Measurements from ENCODE around the gene MYPOP. TPM values are rescaled to one million over a fixed set of nuclear protein-coding genes. Genes with fewer than 3 reads are reported as not detected.

MYPOP gene
- total and polyA plus RNA-seq, 9 of the 15 experiments (the other 6 are each of a cell fraction or from before 2014, with no cell fraction given) = 0.32 to 7.6 (median 1.6) TPM

DNA sequence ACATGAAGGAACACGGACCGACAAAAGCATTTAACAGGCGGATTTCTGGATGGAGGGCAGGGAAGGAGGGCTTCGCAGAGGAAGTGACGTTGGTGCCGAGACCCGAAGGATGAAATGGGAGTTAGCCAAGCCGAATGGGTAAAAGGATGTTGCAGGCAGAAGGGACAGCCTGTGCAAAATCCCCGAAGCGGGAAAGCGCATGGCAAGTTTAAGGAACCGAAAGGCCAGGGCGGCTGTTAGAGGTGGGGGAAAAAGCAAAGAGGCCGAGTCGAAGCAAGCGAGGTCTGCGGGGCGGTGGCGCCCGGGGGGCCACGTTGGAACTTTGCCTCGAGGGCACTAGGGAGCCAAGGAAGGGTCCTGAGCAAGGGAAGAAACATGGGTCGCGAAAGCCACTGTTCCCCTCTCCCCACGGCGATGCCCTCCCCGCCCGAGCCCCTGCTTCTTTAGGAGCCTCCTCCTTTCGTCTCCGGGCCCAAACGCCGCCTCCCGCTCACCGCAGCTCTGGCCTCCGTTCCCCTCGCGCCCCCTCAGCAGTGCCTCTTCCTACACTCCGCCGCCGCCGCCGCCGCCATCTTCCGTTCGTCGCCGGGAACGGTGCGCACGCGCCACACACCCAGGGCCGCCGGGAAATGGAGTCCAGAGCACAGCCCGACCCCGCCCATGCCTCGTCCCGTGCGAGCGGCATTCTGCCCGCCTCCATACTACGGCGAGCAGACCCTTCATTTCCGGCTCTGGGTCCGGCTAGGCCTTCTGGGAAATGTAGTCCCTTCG is 39.7 kb downstream of the MYPOP start, which contains the start of gene SYMPK (continued):
- TF ChIP-seq MTF1 (CRISPR knock-in tag; IDR thresholded peaks at IDR 0.05; ENCODE audit: borderline replicate concordance) = no peak
- peak; percentile 74; the same call in 1 of the 2 replicates for TF ChIP-seq PHF8 (IDR thresholded peaks at IDR 0.05; ENCODE audit: borderline replicate concordance, low read length)
- peak; percentile 73 for TF ChIP-seq NFRKB (IDR thresholded peaks at IDR 0.05; ENCODE audit: low read depth)
- no peak; the same call in 1 of the 2 replicates for TF ChIP-seq CREB1 (IDR thresholded peaks at IDR 0.05)
- TF ChIP-seq CREB1 (CRISPR knock-in tag; IDR thresholded peaks at IDR 0.05) = peak; percentile 80
- TF ChIP-seq, protein P1, sequence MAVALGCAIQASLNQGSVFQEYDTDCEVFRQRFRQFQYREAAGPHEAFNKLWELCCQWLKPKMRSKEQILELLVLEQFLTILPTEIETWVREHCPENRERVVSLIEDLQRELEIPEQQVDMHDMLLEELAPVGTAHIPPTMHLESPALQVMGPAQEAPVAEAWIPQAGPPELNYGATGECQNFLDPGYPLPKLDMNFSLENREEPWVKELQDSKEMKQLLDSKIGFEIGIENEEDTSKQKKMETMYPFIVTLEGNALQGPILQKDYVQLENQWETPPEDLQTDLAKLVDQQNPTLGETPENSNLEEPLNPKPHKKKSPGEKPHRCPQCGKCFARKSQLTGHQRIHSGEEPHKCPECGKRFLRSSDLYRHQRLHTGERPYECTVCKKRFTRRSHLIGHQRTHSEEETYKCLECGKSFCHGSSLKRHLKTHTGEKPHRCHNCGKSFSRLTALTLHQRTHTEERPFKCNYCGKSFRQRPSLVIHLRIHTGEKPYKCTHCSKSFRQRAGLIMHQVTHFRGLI (CRISPR knock-in tag; IDR thresholded peaks at IDR 0.05) = no peak
- TF ChIP-seq, protein P2, sequence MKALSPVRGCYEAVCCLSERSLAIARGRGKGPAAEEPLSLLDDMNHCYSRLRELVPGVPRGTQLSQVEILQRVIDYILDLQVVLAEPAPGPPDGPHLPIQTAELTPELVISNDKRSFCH (CRISPR knock-in tag; IDR thresholded peaks at IDR 0.05) = no peak
- TF ChIP-seq, protein P2 (tag; IDR thresholded peaks at IDR 0.05) = no peak
- TF ChIP-seq COPS2 (conservative IDR thresholded peaks at IDR 0.05) = no peak
- no peak for TF ChIP-seq ARID2 (IDR thresholded peaks at IDR 0.05)
- TF ChIP-seq CHD1 (IDR thresholded peaks at IDR 0.05; ENCODE audit: low read length) = peak; percentile 75
- no peak for TF ChIP-seq CHD4 (IDR thresholded peaks at IDR 0.05; ENCODE audit: insufficient read depth, insufficient replicate concordance, low read depth, low read length, poor library complexity, severe bottlenecking)
- TF ChIP-seq NRF1 (conservative IDR thresholded peaks at IDR 0.05 in 1 of 2, IDR thresholded peaks at IDR 0.05 in 1 of 2) = peak; percentile 98
- TF ChIP-seq NFXL1 (CRISPR knock-in tag; IDR thresholded peaks at IDR 0.05) = no peak
- no peak; a peak in 1 of 3 replicates for TF ChIP-seq CBX3 (IDR thresholded peaks at IDR 0.05; ENCODE audit: borderline replicate concordance in 1 of 2, low read length in 2 of 2)
- no peak for TF ChIP-seq ZNF174 (CRISPR knock-in tag; IDR thresholded peaks at IDR 0.05)
- TF ChIP-seq, protein P3, sequence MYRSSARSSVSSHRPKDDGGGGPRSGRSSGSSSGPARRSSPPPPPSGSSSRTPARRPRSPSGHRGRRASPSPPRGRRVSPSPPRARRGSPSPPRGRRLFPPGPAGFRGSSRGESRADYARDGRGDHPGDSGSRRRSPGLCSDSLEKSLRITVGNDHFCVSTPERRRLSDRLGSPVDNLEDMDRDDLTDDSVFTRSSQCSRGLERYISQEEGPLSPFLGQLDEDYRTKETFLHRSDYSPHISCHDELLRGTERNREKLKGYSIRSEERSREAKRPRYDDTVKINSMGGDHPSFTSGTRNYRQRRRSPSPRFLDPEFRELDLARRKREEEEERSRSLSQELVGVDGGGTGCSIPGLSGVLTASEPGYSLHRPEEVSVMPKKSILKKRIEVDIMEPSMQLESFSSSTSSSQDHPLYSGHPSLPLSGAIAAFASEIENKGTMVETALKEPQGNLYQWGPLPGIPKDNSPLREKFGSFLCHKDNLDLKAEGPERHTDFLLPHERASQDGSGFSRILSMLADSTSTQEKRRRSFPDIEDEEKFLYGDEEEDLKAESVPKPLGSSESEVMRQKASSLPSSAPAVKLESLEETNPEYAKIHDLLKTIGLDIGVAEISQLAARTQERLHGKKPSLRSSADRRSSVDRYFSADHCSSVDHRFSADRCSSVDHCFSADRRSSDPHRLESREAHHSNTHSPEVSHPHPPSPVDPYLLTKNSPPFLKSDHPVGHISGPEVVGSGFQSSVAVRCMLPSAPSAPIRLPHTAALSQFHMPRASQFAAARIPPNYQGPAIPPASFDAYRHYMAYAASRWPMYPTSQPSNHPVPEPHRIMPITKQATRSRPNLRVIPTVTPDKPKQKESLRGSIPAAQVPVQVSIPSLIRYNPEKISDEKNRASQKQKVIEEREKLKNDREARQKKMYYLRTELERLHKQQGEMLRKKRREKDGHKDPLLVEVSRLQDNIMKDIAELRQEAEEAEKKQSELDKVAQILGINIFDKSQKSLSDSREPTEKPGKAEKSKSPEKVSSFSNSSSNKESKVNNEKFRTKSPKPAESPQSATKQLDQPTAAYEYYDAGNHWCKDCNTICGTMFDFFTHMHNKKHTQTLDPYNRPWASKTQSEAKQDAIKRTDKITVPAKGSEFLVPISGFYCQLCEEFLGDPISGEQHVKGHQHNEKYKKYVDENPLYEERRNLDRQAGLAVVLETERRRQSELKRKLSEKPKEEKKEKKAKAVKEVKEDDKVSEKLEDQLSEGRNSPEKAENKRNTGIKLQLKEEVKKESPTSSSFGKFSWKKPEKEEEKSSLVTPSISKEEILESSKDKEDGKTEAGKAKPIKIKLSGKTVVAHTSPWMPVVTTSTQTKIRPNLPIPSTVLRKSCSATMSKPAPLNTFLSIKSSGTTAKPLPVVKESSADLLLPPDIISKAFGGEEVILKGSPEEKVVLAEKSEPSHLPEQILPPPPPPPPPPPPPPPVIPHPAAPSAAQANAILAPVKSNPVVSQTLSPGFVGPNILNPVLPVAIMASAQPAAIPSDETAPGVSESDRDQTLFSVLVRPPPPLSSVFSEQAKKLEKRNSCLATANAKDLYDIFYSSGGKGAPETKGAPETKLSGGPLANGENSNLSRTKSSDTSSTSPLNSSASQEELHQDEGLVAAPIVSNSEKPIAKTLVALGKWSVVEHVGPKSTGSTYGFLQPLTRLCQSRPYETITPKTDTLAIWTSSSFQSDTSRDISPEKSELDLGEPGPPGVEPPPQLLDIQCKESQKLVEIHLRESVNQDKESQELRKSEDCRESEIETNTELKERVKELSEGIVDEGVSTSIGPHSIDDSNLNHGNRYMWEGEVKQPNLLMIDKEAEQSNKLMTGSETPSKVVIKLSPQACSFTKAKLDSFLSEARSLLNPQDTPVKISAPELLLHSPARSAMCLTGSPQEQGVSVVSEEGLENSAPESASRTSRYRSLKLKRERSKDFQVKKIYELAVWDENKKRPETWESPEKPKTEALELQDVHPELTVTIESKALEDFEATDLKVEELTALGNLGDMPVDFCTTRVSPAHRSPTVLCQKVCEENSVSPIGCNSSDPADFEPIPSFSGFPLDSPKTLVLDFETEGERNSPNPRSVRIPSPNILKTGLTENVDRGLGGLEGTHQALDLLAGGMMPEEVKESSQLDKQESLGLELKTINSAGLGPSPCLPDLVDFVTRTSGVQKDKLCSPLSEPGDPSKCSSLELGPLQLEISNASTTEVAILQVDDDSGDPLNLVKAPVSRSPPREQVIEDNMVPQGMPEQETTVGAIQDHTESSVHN (IDR thresholded peaks at IDR 0.05; ENCODE audit: borderline replicate concordance in 1 of 2, low read depth in 1 of 2) = no peak
- TF ChIP-seq RCOR1 (IDR thresholded peaks at IDR 0.05; ENCODE audit: borderline replicate concordance in 1 of 2, low read depth in 2 of 2, low read length in 2 of 2) = peak in 1 of 2 experiments; percentile 23; a peak in 1 of 4 replicates
